ENCODE measurements around the gene SSTR4. TPM values are rescaled to one million over a fixed set of nuclear protein-coding genes. Genes with fewer than 3 reads are reported as not detected.

Gene SSTR4
- total RNA-seq, 6 experiments from 2014 or later: not detected

DNA sequence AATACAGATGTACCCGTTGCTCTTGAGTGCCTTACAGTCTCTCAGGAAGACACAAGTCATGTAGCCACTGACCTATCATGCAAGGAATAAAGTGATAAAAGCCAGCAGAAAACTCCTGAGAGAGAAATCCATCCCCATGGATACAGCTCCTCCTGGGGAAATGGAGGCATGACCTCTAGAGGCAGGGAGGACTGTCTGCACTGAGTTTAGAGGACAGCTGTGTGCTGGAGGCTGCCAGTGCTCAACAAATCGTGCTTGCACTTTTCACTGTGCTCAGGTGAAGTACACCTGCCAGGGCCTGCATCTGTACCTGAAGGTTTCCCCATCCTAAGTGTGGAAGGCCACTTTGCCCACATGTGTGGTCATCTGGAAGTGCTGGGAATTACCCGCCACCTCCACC is 38.9 kb downstream of the SSTR4 start:
- intact Hi-C loops (cut with DNase I): no loop called here
- no peak for TF ChIP-seq POLR2A (IDR thresholded peaks at IDR 0.05)
- TF ChIP-seq, protein P1, sequence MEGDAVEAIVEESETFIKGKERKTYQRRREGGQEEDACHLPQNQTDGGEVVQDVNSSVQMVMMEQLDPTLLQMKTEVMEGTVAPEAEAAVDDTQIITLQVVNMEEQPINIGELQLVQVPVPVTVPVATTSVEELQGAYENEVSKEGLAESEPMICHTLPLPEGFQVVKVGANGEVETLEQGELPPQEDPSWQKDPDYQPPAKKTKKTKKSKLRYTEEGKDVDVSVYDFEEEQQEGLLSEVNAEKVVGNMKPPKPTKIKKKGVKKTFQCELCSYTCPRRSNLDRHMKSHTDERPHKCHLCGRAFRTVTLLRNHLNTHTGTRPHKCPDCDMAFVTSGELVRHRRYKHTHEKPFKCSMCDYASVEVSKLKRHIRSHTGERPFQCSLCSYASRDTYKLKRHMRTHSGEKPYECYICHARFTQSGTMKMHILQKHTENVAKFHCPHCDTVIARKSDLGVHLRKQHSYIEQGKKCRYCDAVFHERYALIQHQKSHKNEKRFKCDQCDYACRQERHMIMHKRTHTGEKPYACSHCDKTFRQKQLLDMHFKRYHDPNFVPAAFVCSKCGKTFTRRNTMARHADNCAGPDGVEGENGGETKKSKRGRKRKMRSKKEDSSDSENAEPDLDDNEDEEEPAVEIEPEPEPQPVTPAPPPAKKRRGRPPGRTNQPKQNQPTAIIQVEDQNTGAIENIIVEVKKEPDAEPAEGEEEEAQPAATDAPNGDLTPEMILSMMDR (IDR thresholded peaks at IDR 0.05): no peak
- Histone ChIP-seq H3K4me3 (no peak overlapping the region), H3K27ac (no peak overlapping the region), H3K27me3 (no peaks in the 10 kb centered on the region), H3K4me1 (no peaks in the 10 kb centered on the region), H3K9me3 (no peaks in the 10 kb centered on the region), H3K36me3 (no peaks in the 10 kb centered on the region)
- WGBS (ENCODE audit: insufficient coverage, low coverage, low lambda C conversion rate, missing lambda C conversion rate): 75% methylated on average over 1 of the region's 3 CpGs
- DNase-seq (no peak), ATAC-seq (no peak)

GRCh38 chr20:23077277-23077676 is 42.2 kb downstream of the SSTR4 start:
- Histone ChIP-seq H3K36me3 (no peaks in the 10 kb centered on the region), H3K27me3 (no peaks in the 10 kb centered on the region), H3K27ac (no peak overlapping the region), H3K4me3 (no peak overlapping the region), H3K4me1 (no peaks in the 10 kb centered on the region), H3K9me3 (no peaks in the 10 kb centered on the region)
- TF ChIP-seq POLR2A (IDR thresholded peaks at IDR 0.05): no peak
- TF ChIP-seq, protein P1 (IDR thresholded peaks at IDR 0.05): no peak
- no peak for ATAC-seq
- 60% methylated on average over 1 of the region's 4 CpGs for WGBS (ENCODE audit: insufficient coverage, low coverage, low lambda C conversion rate, missing lambda C conversion rate)
- intact Hi-C loops (cut with DNase I): no loop called here
- DNase-seq: no peak

DNA sequence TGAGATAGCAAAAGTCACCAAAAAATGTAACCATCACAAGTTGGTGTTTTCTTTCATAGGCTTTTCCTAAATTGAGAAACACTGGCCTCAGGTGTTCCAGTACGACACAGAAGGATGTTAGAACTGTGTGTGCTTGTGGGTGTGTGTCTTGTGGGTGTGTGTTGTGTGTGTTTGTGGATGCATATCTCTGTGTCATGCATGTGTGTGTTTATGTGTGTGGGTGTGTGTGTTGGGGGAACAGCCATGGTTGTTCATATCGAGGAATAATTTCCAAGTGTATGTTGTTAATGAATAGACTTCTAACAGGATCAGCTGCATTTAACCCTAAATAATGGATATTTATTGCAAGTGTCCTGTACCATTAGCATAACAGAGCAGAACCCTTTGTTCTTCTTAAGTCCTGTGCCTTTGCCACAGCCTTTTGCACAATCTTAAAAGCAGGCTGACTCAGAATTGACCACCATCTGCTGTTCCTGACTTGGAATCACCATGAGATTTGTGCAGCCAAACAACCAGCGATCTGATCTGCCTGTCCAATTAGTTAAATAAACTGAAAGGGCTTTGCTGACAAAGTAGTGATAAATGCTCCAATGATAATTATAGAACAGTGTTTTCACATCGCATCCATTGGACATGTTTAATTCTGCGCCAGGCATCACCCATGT is 43.4 kb downstream of the SSTR4 start:
- DNase-seq (no peak), ATAC-seq (no peak)
- Histone ChIP-seq H3K36me3 (no peaks in the 10 kb centered on the region), H3K4me1 (no peaks in the 10 kb centered on the region), H3K27ac (no peak overlapping the region), H3K4me3 (no peak overlapping the region), H3K27me3 (no peaks in the 10 kb centered on the region), H3K9me3 (no peaks in the 10 kb centered on the region)
- intact Hi-C loops (cut with DNase I): no loop called here
- TF ChIP-seq, protein P1 (IDR thresholded peaks at IDR 0.05): no peak
- TF ChIP-seq POLR2A (IDR thresholded peaks at IDR 0.05): no peak
- 71% methylated on average over 5 of the region's 5 CpGs for WGBS (ENCODE audit: insufficient coverage, low coverage, low lambda C conversion rate, missing lambda C conversion rate)

- DNase-seq (no peak), ATAC-seq (no peak)
- TF ChIP-seq POLR2A (IDR thresholded peaks at IDR 0.05): no peak
- TF ChIP-seq, protein P1 (IDR thresholded peaks at IDR 0.05): no peak
- intact Hi-C loops (cut with DNase I): no loop called here
- no peak overlapping the region for H3K4me3 ChIP-seq
- no peaks in the 10 kb centered on the region for H3K9me3 ChIP-seq
- no peaks in the 10 kb centered on the region for H3K4me1 ChIP-seq
- H3K36me3 ChIP-seq: no peaks in the 10 kb centered on the region
- no peak overlapping the region for H3K27ac ChIP-seq
- no peaks in the 10 kb centered on the region for H3K27me3 ChIP-seq
- 46% methylated on average over 4 of the region's 6 CpGs for WGBS (ENCODE audit: insufficient coverage, low coverage, low lambda C conversion rate, missing lambda C conversion rate)
These were observed 43.9 kb downstream of the SSTR4 start for GRCh38 chr20:23079016-23079351.

DNA sequence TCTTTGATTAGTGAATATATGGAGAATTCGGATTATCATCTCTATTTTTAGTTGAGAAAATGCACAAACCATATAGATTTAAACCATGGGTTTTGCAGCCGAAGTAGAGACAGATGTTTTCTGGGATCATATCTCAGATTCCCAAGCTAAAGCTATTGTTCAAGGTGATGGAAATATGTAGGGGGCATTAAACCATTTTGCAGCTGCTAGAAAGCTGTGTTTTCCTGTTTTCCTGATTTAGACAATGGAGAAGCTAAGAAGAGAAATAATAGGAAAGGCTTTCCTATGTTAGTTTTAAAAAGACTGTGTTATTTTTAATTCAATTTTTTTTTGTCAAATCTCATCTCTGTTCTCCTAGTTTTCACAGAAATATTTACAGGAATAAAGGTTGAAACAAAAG is 44.8 kb downstream of the SSTR4 start:
- WGBS (ENCODE audit: insufficient coverage, low coverage, low lambda C conversion rate, missing lambda C conversion rate): 28% methylated on average over 2 of the region's 2 CpGs
- Histone ChIP-seq H3K9me3 (no peaks in the 10 kb centered on the region), H3K36me3 (no peaks in the 10 kb centered on the region), H3K27me3 (no peaks in the 10 kb centered on the region), H3K27ac (no peak overlapping the region), H3K4me3 (no peak overlapping the region), H3K4me1 (no peaks in the 10 kb centered on the region)
- no peak for TF ChIP-seq POLR2A (IDR thresholded peaks at IDR 0.05)
- TF ChIP-seq, protein P1 (IDR thresholded peaks at IDR 0.05): no peak
- DNase-seq (no peak), ATAC-seq (no peak)
- intact Hi-C loops (cut with DNase I): no loop called here
